SHP77 treated with DMSO at 0.1 percent for 48 hours (cell line): ENCODE data around the gene ANKH.
"Not testable (repeated sequence)": the region's sequence is repeated elsewhere in the genome, so short reads cannot be mapped to it uniquely, and the experiment has no call there.

Experiments used
- DNase-seq: peaks from one replicate; lab custom pipeline; 2025; lab: John Stamatoyannopoulos, UW

The ANKH gene

DNA sequence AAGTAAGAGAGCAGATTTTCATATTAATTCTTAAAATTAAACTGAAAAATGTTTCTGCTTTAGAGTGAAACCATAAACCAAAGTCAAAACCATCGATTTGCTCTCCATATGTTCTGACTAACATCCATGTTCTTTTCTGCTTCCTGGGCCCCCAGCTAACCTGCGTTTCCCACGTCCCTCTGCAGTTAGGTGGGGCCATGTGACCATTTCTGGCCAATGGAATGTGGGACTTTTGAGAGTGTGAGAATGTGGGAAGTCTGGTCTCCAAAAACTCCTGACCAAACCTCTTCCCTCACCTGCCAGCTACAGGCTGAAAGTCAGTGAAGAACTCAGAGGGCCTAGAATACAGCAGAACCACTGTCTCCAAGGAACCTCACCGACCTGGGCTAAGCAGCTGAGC is 44.9 kb downstream of the ANKH start:
- no peak for DNase-seq

DNA sequence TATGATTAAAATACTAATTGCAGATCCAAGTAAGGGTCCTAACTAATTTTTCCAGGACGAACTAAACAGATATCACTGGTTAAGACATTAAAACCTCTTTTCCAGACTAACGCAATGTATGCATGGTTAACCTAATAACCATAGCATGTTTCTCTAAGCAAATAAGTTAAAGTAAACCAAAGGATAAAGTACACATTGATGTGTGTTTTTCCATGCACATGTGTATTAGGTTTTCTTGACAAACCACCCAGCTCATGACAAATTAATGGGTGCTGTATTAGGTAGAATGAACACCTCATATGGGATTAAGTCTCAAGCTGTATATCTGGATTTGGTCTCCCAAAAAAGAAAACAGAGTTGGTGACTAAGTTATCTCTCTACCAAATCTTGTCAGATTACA is 45.6 kb downstream of the ANKH start:
- DNase-seq: no peak

DNA sequence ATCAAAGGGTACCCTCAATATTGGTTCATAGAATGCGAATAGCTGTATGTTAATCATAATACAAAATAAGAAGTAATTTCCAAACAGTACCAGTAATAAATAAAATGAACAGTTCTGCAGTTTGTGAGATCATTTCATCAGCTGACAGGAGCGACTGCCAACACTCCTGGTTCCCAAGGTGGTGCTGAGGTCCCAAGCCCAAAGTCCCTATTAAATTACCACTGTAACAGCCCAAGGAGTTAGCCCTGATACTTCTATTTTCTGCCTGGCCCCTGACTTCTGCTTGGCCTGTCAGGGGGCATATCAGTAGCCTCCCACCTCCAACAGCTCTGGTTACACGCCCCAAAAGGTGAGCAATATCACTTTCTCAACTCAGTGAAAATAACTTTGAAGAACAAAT is 47.1 kb downstream of the ANKH start:
- DNase-seq: no peak

DNA sequence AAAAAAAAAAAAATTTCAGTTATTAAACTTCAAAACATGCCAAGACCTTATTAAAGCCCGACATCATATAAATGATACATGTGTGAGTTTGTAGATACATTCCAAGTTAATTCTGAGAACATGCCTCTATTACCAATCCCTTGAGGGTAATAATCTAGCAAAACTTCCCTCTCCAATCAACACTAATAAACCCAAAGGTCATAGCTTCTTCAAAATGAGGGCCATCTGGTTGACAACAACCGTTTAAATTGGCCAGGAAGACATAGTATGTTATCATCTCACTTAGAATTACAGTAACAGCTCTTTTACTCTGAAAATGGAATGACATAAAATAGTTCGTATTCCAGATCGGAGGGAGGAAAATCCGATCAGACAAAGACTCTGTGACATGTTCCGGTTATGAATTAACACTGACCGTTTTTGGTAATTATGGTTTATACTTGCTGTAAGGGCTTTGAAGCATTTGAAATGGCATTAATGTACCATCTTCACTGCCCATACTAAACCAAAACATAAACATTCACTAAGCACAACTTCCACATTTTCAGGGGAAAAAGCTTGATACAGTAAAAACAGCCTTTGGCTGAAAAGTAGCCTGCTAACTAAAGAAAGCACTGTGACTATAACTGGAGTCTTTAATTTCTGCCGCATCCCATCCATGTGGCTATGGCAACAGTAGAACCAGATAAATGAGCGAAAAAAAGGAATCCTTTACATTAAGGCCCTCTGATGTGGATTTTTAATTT is 50.3 kb downstream of the ANKH start:
- DNase-seq: no peak

DNA sequence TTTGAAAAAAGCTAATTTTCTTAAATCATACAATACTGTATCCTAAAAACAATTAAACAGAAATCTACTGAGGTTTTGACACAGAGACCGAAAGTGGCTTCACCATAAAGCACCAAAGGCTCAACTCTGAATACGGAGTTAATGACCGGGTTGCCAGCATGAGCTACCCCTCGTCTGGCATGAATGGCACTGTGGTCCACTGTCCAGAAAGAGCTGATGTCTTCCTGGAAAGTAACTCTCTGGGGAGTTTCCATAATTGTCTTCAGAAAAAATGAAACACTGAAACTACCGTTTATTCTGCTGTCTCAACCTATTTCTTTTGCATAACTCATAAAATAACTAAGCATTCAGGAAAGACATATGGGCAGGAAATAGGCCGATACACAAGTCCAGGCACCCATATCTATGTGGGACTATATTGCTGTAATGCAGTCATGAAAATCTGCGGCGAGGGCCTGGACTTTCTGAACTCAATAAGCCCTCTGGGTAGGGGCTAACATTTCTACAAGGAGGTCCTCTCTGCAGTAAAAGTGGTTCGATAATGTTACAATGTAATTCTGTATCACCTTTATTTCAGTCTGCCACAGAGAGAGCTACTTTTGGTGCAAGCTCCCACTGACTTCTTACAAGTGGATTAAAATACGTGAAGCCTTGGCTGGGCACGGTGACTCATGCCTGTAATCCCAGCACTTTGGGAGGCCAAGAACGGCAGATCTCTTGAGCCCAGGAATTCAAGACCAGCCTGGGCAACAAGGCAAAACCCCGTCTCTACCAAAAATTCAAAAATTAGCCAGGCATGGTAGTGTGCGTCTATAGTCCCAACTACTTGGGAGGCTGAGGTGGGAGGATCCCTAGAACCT is 52.4 kb downstream of the ANKH start:
- no peak for DNase-seq

DNA sequence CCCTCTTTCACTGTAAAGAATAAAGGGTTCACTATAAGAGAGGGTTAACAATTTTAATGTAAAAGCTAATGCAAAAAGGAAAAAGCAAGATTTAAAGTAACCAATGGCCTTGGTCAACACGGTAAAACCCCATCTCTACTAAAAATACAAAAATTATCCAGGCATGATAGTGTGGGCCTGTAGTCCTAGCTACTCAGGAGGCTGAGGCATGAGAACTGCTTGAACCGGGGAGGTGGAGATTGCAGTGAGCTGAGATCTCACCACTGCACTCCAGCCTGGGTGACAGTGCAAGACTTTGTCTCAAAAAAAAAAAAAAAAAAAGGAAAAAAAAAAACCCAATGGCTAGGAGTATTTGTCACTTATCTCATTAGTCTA is 53.8 kb downstream of the ANKH start:
- not testable (repeated sequence) for DNase-seq

DNA sequence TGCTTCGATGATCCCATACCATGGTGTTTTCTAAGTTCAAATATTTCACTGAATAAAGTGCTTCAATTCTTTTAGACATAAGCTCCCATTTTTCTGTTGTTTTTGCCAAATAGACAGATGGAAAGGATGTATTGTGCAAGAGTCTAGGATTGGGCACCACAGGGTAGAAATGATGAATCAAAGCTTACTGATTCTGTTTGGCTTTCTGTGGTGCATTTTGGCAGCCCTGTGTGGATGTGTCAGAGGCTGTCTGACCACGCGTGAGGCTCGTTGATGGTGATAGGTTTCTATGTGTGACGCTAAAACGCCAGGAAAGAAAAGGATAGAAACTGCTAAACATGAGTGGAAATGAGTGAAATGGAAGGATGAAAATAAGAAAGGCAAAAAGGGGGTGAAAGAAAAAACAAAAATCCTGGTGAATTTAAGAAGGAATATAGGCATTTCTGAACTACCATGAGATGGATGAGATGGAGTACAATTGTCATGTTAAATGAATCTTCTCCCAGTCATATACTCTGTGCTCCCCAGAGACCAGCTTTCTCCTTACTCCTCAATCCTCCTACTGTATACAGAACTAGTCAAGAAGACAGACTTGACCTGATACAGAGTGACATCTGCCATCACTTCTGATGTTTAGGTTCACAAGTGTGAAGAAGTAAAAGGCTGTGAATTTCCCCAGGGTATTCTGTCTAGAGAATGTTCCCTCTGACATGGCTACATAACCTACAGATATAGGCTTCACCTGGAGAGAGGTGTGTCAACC is 54.4 kb downstream of the ANKH start:
- DNase-seq: no peak

DNA sequence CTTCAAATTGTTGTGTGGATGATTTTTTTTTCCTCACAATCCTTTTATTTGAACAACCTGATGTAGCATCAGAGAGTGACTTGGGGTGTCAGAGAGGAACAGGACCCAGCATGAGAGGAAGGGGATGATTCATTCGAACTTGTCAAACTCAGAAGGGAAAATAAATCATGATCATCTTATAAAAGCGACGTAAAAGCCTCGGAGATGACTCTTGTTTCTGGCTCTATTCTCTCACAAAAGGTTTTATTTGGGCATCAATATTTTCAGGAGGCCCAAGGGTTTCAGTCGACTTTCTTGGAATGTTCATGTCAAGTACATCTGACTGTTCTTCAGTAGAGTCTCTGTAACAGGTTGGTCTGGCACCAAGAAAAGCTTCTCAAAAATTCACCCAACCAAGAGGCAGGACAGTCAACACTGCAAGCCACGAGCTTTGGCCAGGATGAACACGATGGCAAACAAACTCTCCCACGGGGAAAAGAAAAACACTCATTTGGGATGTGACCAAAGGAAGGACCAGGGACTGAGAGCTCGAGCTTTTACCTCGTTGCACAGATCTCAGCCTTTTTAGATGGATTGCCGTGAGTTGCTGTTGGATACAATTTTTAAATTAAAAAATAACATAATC is 55.1 kb downstream of the ANKH start:
- no peak for DNase-seq

DNA sequence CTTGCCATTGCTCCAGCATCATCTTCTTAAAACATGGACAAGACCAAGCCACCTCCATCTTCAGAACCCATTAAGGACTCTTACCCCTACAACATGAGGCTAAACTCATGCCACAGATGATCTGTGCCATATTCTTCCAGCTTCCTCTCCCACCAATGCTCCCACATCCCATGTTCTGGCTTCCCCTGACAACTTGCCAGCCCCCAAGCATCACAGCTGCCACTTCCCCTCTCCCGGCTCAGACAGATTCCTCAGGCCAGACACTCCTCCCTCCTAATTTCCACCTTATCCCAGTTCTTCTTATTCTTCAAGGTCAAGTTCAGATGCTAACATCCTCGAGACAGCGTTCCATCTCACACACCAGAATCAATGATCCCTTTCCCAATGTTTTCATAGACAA is 57.8 kb downstream of the ANKH start:
- DNase-seq: no peak

DNA sequence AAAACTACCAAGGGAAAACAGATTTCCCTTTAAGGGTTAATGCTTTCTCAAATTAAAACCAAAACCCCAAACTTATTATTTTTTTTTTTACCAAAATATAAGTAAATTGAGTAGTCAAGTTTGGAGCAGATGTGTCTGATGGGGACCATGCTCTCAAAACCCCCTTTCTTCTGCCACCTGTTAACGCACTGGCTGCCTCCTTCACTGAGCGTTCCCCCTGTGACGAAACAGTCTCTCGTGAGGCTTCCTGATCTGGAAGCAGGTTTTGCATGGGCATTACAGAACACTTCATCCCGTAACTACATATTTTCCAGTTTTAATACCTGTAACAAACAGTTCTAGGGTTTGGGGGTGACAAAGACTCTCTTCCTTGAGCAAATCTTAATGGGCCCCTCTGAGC is 59.4 kb downstream of the ANKH start:
- no peak for DNase-seq

DNA sequence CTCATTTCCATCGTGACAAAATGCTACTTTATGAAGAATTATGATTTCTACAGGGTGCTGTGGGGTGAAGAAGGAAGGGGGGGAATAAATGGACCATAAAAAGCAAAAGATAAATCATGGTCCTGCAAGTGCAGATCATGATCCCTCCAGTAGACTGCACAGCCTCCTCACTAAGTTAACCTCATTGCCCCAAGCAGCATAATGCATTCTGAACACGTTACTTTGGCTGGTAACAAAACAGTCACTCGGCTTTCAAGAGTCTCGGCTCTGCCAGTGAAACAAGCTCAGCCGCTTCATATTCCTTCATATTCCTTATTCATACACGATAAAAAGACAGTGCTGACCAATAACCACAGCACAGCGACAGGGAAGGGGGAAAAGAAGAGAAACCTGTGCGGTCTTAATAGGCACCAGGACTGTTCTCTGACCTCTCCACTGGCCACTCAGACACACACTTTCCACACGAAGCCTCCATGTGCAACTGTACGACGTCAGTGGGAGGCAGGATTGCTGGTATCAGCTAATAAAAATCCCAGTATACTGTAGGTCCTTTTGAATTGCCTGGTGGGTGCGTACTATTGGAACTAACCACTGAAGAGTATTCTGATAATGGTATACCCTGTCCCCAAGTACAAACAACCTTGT is 60.5 kb downstream of the ANKH start:
- no peak for DNase-seq

DNA sequence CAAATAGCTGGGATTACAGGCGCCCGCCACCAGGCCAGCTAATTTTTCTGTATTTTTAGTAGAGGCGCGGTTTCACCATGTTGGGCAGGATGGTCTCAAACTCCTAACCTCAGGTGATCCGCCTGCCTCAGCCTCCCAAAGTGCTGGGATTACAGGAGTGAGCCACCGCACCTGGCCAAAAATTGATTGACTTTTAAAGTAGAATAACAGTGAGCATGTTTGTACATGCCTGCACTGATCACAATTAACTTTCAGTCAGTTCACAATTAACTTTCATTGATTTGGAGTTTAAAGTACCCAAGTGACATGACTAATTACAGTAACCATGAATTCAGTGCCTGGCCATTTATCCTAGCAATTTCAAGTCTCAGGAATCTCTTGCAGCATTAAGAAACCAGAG is 61.3 kb downstream of the ANKH start:
- DNase-seq: no peak

DNA sequence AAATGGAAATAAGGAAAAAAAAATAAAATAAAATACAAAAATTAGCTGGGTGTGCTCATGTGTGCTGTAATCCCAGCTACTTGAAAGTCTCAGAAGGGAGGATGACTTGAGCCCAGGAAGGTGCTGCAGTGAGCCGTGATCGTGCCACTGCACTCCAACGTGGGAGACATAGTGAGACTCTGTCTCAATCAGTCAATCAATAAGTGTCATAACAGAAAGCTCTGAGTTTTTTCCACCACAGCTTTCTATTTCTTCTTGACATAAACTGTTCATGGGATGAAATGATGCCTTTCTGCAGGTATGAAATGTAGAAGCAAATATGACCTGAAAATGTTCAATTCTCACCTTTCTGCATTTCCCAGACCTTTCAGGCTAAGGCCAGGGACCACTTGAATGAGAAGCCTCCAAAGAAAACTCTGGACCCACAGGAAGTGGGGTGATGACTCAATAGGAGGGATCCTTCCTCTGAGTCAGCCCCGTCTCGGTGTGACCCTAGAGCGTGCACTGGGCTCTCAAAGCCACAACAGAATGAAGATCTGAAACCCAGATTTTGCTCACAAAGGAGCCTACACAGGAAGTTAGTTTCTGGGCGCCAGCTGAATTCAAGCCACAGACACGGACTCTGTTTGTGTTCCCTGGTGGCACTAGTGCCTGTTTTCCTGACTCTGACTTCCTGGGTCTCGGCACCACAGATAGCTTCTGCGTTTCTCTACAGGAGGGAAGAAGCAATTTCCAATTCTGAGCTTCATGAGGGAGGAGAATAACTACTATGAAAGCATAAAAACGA is 62.0 kb downstream of the ANKH start:
- DNase-seq: no peak

DNA sequence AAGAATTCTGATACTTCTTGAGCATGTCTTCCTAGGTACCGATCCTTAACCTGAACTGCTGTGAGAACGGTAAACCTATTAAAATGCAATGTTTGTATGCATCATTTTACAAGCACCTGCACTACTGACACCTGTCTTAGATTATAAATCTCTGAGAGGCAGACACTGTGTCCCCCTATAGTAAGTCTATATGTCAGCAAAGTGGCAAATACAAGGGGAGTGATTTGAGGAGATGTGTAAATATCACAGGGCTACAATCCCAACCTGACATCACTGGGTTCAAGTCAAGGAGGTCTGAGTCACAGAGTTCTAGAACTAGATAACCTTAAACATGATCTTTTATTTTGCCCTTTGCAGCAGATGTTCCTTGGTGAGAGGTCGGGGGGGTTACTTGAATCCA is 64.1 kb downstream of the ANKH start:
- DNase-seq: peak; percentile 54

DNA sequence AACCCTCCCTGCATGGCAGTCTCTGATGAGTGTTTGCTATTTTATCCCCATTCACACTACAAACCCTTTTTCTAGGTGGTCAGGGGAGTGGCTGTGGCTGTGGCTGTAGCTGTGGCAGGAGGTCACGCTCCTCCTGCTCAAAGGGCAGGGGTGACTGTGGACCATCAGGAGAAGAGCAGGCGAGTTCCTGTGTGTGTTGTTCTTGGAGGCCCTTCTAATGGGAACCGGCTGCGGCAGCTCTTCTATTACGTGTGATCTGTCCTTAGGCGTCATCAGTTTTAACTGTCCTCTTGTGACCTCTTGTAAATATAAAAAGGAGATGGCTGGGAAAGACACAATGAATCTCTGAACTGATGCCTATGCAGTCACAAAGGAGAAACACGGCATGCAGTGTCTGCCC is 65.1 kb downstream of the ANKH start:
- DNase-seq: peak; percentile 28

DNA sequence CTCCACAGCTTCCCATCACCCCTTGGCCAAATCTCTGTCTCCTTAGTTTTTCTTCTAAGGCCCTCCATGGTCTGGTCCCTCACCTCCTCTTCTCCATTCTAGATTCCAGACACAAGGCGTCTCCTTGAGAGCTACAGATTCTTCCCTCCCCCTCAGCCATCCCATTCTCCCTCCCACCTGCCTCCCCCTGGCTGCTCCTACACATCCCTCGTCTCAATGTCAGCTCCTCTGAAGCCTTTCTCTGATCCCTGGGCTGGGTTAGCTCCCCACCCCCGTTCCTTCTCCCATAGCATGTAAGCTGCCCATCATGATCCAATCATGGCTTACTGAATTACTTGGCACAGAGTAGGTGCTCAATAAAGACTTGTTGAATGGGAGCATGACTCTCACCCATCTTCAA is 69.0 kb downstream of the ANKH start:
- no peak for DNase-seq

DNA sequence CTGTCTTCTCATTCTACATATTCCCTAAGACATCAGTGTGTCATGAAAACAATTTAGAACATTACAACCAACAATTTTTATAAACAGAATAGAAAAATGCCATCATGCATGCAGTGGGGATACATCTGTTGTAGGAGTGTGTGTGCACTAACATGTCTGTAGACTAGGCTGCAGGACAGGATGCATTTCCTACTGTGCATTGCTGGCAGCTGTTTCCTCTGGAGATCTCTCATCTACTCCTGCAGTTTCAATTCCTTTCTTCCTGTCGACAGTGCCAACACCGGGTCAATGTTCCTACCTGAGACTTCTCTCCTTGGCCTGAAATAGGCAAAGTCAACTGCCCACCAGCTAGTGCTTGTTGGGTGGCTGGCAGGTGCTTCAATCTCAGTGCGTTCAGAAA is 69.8 kb downstream of the ANKH start:
- DNase-seq: no peak

DNA sequence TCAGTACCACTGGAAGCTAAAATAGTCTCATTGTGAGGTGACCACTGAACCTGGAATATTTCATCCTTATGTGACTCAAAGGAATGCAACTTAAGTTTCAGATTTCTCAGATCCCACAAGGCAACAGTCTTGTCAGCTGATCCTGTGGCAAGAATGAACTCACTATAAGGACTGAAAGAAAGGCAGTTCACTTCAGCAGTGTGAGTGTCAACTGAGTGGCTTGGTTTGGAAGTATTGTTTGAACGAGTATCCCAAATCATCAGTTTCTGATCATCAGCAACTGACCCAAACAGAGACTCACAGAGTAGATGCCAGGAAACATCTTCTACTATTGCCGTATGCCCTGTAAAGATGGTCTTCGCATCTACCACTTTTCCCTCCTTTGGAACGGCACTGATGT is 74.2 kb downstream of the ANKH start:
- DNase-seq: not testable (repeated sequence)

DNA sequence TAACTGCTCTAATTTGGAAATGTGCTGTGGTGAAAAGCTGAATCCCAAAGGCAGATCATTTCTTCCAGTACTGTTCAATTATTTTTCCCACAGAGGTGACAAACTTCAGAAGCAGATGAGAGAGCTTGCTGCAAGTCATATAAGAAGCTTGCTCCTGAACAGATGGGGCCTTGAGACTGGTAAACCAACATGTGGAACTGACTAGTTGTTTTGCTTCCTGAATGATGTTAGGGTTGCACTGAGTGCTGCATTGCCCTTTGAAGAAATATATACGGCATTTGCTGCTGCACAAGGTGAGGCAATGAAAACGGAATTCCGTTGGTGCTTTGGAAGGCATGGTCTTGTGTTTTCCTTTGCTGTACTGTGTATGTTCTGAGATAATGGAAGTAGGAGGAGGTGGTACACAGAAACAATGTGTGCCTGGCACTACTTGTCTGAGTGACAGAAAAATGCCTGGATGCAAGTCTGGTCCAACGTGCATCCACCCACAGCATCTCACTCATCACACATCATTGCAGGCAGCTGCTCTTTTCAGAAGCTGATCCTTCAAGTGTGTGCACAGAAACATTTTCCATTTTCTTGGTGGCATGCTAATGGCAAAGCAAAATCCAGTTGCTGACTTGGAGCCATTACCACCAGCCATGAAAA is 76.9 kb downstream of the ANKH start:
- DNase-seq: no peak

DNA sequence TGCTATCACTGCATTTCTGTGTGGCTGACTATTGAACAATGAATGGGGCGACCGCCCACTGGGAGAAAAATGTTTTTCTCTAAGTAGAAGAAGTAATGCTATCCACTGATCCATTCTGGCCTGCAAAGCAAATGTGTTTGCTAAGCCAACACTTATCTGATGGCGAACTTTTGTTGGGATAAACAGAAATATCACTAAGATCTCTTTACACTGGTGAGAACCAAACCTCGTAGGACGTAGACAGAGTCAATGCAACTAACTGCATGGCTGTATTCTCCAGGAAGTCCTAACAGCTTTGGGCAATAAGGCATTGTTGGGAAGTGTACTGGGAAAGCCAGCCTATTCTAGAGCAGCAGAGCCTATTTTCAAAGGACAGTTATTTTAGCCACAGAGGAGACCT is 77.7 kb downstream of the ANKH start:
- DNase-seq: no peak

DNA sequence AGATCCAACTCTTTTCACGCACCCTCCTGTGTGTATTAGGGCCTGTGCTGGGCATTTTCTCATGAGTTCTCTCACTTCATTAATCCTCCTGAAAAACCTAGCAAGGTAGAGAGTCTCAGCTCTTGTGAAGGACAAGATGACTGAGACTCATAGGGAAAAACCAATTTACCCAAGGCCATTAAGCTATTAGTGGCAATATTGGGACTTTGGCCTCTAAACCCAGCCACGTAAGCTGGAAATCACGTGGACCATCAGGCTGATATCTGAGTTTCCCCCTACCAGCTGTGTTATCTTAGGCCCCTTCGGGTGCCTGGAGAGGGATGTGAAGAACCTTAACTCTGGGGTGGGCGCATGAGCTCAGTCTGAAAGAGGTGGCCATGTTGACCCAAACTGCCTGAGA is 80.7 kb downstream of the ANKH start:
- DNase-seq: no peak
